K562 (cell line): ENCODE measurements around the gene PPIP5K2. TPM values are rescaled to one million over a fixed set of nuclear protein-coding genes. Genes with fewer than 3 reads are reported as not detected.
A peak's percentile ranks its signal among the peaks of the same experiment; 100 is the strongest.

Source experiments
- CBX5 ChIP-seq: IDR thresholded peaks from 2 replicates; pipeline ENCODE4 v1.6.1; 2014; ENCODE audit warnings: low read depth, borderline replicate concordance
- CREB3L1 ChIP-seq: fragments of 450-650 bp; IDR thresholded peaks from 2 replicates; pipeline ENCODE4 v1.6.1; 2014; ENCODE audit warnings: low read depth, mild to moderate bottlenecking, moderate library complexity, borderline replicate concordance
- CTCF ChIP-seq, 3 experiments: IDR thresholded peaks in 2 of 3; conservative IDR thresholded peaks in 1 of 3; 2 replicates each; pipeline ENCODE4 v1.5.1; 2011 to 2012; ENCODE audit warnings: low read length in 3 of 3, mild to moderate bottlenecking in 3 of 3, control low read depth in 2 of 3, improper control_type of control experiment in 1 of 3, inconsistent platforms in 1 of 3, low read depth in 1 of 3, mixed read lengths in 1 of 3, moderate library complexity in 1 of 3; ENCODE audit not compliant: insufficient read depth in 2 of 3
- CXXC5 ChIP-seq: fragments of 250-450 bp; sonication (Bioruptor Pico); IDR thresholded peaks from 2 replicates; pipeline ENCODE4 v1.8.0; 2022; ENCODE audit warnings: inconsistent platforms, mild to moderate bottlenecking, moderate library complexity
- DDX20 ChIP-seq: fragments of 450-650 bp; IDR thresholded peaks from 2 replicates; pipeline ENCODE4 v1.6.1; 2016; ENCODE audit warnings: missing genetic modification characterization, low read depth, mild to moderate bottlenecking, missing compliant biosample characterization, moderate library complexity
- HES1 ChIP-seq: fragments of 450-650 bp; IDR thresholded peaks from 2 replicates; pipeline ENCODE4 v1.6.1; 2016; ENCODE audit warnings: low read depth, mild to moderate bottlenecking, moderate library complexity
- MAZ ChIP-seq, 2 experiments: fragments of 450-650 bp in 1 of 2; sonication (generic) in 1 of 2; formaldehyde crosslinking; IDR thresholded peaks in 1 of 2; conservative IDR thresholded peaks in 1 of 2; 2 replicates each; pipeline versions ENCODE4 v1.4.0 to v1.5.0; 2020; ENCODE audit warnings: mild to moderate bottlenecking in 1 of 2, missing genetic modification reagents in 1 of 2
- NRF1 ChIP-seq, 2 experiments: fragments of 450-650 bp; IDR thresholded peaks in 1 of 2; conservative IDR thresholded peaks in 1 of 2; 2 replicates each; pipeline ENCODE4 v1.6.1; 2014; ENCODE audit warnings: mild to moderate bottlenecking in 2 of 2
- RB1 ChIP-seq: fragments of 450-650 bp; IDR thresholded peaks from 2 replicates; pipeline ENCODE4 v1.6.1; 2017; ENCODE audit warnings: low read depth, mild to moderate bottlenecking
- REST ChIP-seq, 2 experiments: fragments of 450-650 bp; formaldehyde crosslinking in 1 of 2; IDR thresholded peaks; 2 replicates each; pipeline versions ENCODE4 v1.4.0 to v1.6.1; 2014 to 2020; ENCODE audit warnings: mild to moderate bottlenecking in 2 of 2, borderline replicate concordance in 1 of 2, low read depth in 1 of 2
- SMAD1 ChIP-seq: fragments of 150-350 bp; IDR thresholded peaks from 2 replicates; pipeline ENCODE4 v1.6.1; 2014; ENCODE audit warnings: low read length, low read depth; ENCODE audit not compliant: partially characterized antibody
- XRCC3 ChIP-seq: fragments of 450-650 bp; IDR thresholded peaks from 2 replicates; pipeline ENCODE4 v1.6.1; 2017; ENCODE audit warnings: mild to moderate bottlenecking, moderate library complexity
- ZKSCAN1 ChIP-seq: fragments of 150-350 bp; IDR thresholded peaks from 2 replicates; pipeline ENCODE4 v1.6.1; 2016; ENCODE audit warnings: low read depth, low read length
- polyA plus RNA-seq, 8 experiments: library from polyadenylated mRNA; depleted of rRNA in 4 of 8; stranded (reverse) in 5 of 8; unstranded in 3 of 8; fragments of >200 nt; fragmentation: Nextera tagmentation in 2 of 8; fragmentation: Illumina TruSeq in 1 of 8; extraction: Ambion mirVana in 2 of 8; extraction: Trizol in 1 of 8; gene quantifications; 2 replicates each; pipeline versions ENCODE4 v1.2.1 to v1.2.3, GENCODE V29; 2011 to 2014; ENCODE audit warnings: inconsistent platforms in 1 of 8, missing spikeins in 1 of 8
- total RNA-seq, 7 experiments: library from RNA; depleted of rRNA in 6 of 7; stranded (reverse); fragments of >200 nt in 6 of 7; fragmentation: Illumina TruSeq in 2 of 7; extraction: Trizol in 2 of 7; gene quantifications; 2 replicates each; pipeline versions ENCODE4 v1.2.1 to v1.2.3, GENCODE V29; 2011 to 2021; ENCODE audit warnings: low replicate concordance in 1 of 7

Gene PPIP5K2
- total and polyA plus RNA-seq, 9 of the 15 experiments (the other 6 are each of a cell fraction or from before 2014, with no cell fraction given): 39.4 to 150 (median 99.1) TPM

DNA sequence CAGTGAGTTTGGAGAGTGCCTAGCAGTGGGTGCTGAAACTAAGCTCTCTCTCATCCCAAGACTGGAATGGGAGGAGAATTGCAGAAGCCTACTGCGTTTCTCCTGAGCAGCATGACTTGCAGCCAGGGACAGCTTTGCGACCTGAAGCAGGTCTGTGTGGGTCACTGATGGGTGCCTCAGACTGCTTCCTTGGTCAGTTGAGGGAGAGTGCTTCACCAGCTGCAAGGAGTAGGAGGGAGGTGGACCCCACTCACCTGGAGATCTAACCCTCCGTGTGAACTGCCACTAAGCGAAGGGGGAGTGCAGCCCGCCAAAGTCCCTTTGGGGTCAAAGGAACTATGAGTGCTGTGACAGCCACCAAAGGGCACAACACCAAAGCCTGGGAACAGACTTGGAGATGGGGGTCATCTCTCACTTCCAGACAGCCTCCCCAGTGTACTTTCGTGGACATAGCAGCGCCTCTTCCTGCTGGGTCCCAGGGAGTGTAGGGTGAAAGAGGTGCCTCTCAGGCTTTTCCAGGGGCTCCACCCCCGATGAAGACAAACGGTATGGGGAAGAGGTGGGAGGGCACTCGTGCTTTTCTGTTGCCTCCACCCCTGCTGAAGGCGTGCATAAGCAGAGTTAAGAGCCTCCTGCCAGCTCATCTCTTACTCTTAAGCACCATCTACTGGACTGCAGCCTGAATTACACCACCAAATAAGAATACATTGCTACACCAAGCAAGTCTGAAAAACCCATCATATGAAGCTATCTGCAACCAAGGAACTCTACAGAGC is 104.2 kb downstream of the PPIP5K2 start (continued):
- TF ChIP-seq CTCF (IDR thresholded peaks at IDR 0.05 in 2 of 3, conservative IDR thresholded peaks at IDR 0.05 in 1 of 3; ENCODE audit: insufficient read depth in 2 of 3, low read depth in 1 of 3, low read length in 3 of 3) (peak; percentile 68 to 84 (median 84)), RB1 (0 out of 2 replicates have a peak, but pooled peaks have one; percentile 39), HES1 (no peak), REST (IDR thresholded peaks at IDR 0.05; ENCODE audit: borderline replicate concordance) (peak; percentile 57; the same call in 1 of the 2 replicates), REST (CRISPR knock-in tag; IDR thresholded peaks at IDR 0.05; ENCODE audit: low read depth) (no peak), NRF1 (conservative IDR thresholded peaks at IDR 0.05 in 1 of 2, IDR thresholded peaks at IDR 0.05 in 1 of 2) (no peak), CBX5 (no peak), SMAD1 (no peak), CXXC5 (CRISPR knock-in tag) (peak; percentile 36), XRCC3 (no peak), DDX20 (no peak), ZKSCAN1 (no peak), MAZ (CRISPR knock-in tag; conservative IDR thresholded peaks at IDR 0.05 in 1 of 2, IDR thresholded peaks at IDR 0.05 in 1 of 2) (peak; percentile 34 to 46; a peak in 2 of 4 replicates), CREB3L1 (0 out of 2 replicates have a peak, but pooled peaks have one; percentile 18)
